Stimulated activated CD4-positive, alpha-beta T cell treated with anti-CD3 and anti-CD28 coated beads, Interleukin-12 subunit alpha, Interleukin-12 subunit beta, amount 100 ng/mL, for 4 hours (primary cell): ENCODE data around the gene UBE2S.

Source experiments
- DNase-seq: peaks from one replicate; pipeline ENCODE4 v3.0.0-alpha.2; 2020

Gene UBE2S

GRCh38 chr19:55358943-55359908 is 48.4 kb downstream of the UBE2S start:
- DNase-seq = no peak

DNA sequence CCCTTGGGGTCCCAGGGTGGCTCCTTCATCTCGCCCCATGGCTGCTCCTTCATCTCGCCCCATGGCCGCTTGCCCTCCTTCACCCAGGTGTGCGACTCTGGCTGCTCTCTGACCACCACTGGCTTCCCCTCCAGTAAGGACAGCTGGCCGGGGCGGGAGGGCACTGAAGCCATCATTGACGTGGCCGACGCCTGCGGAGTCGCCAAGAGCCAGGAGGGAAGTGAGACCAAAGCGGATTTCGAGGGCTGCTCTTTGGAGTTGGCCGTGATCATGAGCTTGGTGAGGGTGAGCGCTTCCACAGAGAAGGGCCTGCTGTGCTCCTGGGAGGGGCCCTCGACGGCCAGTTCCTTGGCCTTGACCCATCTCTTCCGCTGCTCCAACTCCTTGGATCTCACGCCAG is 49.1 kb downstream of the UBE2S start:
- DNase-seq = no peak

GRCh38 chr19:55355213-55355821 is 52.3 kb downstream of the UBE2S start:
- no peak for DNase-seq

- no peak for DNase-seq
These were observed 52.8 kb downstream of the UBE2S start, which contains the start of gene COX6B2 for GRCh38 chr19:55354698-55355212. TSS of gene COX6B2 (minus strand) at chr19:55354719. CDS start at chr19:55354521, 198 bp downstream.

DNA sequence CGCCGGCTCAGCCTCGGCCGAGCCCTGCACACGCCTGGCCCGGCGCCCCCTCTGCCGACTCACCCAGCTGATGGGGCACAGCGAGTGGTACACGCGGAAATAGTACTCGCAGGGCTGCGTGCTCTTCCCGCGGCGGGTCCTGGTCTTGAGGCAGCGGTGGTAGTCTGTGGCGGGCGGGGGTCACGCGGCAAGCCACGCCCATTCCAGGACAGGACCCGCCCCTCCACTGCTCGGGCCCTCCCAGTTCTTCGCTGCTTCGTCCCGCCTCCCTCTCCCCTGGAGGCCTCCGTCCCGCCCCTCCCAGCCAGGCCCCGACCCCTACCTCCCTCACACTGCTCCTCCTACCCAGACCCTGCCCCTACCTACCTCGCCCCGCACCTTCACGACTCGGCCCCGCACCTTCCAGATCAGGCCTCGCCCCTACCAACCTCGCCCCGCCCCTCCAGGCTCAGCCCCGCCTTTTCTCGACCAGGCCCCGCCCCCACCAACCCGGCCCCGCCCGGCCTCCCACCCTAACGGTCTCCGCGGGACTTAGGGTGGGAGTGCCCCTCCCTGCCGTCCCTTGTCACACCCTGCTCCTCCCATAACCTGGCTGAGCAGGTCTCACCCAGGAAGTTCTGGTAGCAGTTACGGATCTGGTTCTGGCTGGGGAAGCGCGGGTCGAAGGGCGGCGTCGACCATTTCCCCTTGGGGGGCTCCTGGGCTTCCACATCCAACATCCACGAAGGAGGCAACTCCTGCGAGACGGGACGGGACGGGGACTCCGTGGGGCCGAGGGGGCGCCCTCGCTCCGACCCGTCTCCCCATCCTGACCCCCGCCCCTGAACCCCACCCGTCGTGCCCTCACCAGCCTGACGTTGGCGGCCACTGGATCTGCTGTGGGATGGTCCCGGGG is 53.5 kb downstream of the UBE2S start:
- peak; percentile 59 for DNase-seq

DNA sequence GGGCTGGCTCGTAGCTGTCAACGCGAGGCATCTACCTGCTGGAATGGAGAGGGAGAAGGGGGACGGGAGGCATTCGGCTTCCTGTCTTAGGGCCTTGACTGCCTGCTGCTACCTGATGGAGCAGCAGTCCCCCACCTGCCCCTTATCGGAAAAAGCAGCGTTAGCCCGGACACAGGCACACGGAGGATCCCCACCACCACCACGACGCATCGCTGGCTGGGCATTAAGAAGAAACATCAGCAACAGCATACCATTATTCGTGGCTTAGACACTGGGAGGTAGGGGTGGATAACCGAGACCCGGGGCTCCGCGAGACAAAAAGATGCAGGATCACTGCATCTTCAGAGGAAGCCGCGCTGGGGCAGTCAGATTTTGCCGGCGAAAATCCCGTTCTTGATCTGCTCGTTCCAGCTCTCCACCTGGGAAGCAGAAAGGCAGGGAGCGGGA is 54.2 kb downstream of the UBE2S start:
- no peak for DNase-seq

DNA sequence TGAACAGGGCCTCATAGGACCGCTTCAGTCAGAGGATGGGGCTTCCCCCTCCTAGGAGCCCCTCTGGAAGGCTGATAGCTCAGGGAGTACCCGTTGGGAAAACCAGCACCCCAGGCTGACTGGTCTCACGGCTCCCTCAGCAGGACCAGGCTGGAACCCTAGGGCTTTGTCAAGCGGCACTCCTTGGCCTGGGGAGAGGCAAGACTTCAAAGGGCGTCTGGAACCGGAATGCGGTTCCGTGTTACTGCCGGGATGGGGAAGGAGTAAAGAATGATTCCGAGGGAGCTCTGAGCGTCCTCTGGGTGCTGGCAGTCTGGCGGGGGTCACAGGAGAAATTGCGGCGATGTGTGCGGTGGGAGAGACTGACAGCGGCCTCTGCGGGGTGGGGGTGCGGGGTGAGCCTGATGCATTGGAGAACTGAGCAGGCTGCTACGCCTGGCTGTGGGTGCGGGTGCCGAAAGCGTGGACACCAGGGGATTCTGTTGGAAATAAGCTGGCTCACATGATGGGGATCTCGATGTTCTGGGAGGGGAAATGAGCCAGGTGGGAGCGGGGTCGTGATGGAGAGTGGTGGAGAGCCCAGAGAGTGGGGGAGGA is 54.9 kb downstream of the UBE2S start:
- no peak for DNase-seq

GRCh38 chr19:55352040-55352439 is 55.5 kb downstream of the UBE2S start:
- DNase-seq = no peak

DNA sequence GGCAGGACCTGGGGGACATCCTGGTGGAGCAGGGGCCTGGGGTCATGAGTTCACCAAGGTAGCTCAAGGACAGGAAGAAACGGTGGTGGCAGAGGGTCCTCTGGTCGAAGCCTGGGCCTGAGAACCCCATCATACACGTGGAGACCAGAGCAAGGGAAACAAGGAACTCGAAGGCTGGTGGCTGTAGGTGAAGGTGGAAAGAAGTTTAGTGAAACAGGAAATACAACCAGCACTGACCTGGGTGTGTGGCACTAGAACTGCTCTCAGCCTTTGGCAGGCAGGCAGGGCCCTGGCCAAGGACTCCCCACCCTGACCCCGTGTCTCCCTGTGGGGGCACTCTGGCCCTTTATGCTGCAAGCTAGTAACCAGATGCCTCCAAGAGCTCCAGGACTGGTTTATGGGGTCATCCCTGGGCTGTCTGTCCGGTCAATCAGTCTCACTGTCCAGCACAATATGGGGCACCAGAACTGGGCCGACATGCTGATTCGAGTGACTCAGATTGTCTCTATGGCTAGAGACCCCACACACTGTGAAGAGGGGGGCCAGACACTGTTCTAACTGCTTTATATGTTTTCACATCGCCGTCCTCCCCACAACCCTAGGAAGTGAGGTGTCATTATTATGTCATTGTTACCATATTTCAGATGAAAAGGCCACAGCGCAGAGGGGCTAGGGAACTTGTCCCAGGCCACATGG is 56.8 kb downstream of the UBE2S start:
- no peak for DNase-seq
